Stimulated activated CD8-positive, alpha-beta memory T cell treated with anti-CD3 and anti-CD28 coated beads, Interleukin-2, amount 100 ng/mL, for 1 hour (primary cell): ENCODE data around the gene OR10G2.
"Not testable (repeated sequence)": the region's sequence is repeated elsewhere in the genome, so short reads cannot be mapped to it uniquely, and the experiment has no call there.

Source experiments
- DNase-seq, 2 donors: peaks; one replicate each; pipeline ENCODE4 v3.0.0-alpha.2; 2020; ENCODE audit warnings: low read depth in 2 of 2

The OR10G2 gene, protein sequence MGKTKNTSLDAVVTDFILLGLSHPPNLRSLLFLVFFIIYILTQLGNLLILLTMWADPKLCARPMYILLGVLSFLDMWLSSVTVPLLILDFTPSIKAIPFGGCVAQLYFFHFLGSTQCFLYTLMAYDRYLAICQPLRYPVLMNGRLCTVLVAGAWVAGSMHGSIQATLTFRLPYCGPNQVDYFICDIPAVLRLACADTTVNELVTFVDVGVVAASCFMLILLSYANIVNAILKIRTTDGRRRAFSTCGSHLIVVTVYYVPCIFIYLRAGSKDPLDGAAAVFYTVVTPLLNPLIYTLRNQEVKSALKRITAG

DNA sequence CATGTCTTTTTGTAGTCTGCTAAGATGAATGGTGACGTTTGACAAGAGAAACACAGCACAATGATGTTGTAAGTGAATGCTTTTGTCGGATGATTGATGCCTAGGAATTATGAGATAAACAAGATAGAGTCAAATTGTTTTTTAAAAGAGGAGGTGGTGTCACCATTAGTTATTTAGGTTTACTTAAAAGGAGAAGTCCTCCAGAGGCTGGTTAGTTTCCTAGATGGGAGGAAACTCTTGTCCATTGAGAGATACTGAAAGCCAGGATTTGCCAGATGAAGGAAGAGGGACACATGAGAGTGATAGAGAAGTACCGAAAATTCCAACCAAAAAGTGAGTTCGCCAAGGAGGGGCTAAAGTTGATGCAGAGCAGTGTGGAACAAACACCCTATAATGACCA is at the start of gene OR10G2:
Gene OR10G2 (minus strand): TSS at position 101 of the 400 bp plus-strand sequence. CDS start 98 bp downstream, at position 3.
- DNase-seq: no peak

DNA sequence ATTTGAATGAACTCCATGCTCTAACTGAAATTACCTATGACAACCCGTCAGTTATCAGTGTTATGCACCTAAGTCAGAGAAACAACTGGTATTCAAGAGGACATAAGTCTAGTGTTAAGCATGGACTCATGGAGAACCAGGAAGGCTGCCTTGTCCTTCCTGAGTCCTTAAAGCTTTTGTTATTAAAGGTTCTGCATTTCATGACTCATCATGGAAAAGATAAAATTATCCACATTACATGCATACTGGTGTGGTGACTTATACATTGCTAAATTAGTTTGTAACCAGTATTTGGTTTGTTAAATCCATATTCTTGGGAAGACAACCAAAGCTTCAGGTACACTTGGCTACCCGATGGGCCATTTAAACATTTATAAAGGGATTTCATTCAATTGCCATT is 45.3 kb upstream of the OR10G2 start:
- DNase-seq: no peak

- DNase-seq: no peak
These were observed 40.8 kb upstream of the OR10G2 start for GRCh38 chr14:21675566-21675965.

DNA sequence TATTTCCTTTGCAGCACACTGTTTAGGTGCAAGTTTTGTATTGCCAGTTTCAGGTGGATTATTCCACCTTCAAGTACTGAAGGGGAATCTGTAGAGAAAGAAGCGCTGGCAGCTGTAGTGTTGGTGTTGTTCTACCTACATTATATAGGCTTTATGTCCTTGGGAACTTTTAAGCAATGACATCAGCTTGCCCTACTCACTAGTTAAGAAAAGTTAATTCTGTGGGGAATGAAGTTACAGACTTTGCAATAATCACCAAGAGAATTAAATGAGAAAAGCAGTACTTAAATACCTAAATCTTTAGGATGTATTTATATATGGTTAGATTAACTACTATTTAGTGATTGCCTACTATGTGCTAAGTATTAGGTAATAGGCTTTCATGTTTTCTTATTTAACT is 39.0 kb upstream of the OR10G2 start, which contains the start of gene OR4E1:
Gene OR4E1 (minus strand): TSS at position 101 of the 400 bp plus-strand sequence. CDS start 2,883 bp downstream, outside the sequence.
- DNase-seq: no peak

GRCh38 chr14:21672116-21672515 is 37.4 kb upstream of the OR10G2 start:
- no peak for DNase-seq

GRCh38 chr14:21671371-21671770 is 36.6 kb upstream of the OR10G2 start:
- DNase-seq: no peak

DNA sequence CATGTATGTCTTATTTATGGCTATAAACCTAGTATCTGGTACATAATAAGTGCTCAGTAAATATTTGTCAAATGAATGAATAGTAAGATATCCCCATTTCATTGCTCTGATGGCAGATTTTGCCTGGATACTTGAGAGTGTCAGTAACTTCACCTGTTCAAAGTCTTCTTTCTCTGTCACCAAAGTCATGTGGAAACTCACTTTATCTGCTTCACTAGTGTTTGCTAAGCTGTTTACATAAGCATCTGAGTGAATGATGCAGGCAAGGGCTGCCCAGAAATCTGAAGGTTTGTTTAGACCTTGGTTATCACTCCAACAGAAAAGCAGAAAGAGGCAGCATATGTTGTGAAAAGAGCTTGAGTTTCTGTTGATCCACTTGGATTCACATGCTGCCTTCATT is 34.5 kb upstream of the OR10G2 start:
- no peak for DNase-seq

GRCh38 chr14:21668377-21668776 is 33.6 kb upstream of the OR10G2 start:
- no peak for DNase-seq

GRCh38 chr14:21656980-21657379 is 22.2 kb upstream of the OR10G2 start:
- DNase-seq: no peak

- DNase-seq: no peak
These were observed 19.5 kb upstream of the OR10G2 start for GRCh38 chr14:21654215-21654614.

- DNase-seq: no peak
These were observed 18.7 kb upstream of the OR10G2 start, which contains the start of gene OR4E2 for GRCh38 chr14:21653331-21653885. OR4E2 (plus strand) TSS chr14:21653835; CDS start chr14:21665083, 11,248 bp downstream.

DNA sequence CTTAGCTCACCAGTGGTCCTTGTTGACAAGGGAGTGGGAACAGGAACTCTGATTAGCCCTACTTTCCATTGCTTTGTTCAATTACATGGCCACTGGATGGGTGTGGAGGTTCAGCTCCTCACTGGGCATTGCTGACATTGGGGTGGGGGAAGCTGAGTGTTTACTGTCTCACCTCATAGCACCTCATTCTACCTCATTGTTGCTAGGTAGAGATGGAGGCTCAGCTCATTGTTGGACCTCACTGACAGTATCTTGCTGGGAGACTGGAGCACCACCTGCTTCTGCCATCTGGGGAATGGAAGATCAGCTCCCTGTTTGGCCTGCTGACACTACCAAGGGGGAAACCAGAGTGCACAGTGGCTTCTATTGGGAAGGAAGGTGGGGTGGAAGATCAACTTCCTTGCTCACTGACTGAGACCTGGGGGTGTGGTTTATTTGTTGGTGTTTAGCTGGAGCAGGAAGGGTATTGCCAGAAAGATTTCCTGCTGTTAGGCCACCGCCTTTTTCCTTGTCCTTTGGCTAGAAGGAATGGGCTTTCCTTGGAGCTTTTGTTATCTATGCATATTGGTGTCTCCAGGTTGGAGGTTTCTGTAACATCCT is 17.6 kb upstream of the OR10G2 start:
- no peak for DNase-seq

GRCh38 chr14:21647380-21647779 is 12.6 kb upstream of the OR10G2 start:
- DNase-seq: no peak

GRCh38 chr14:21643407-21643806 is 8.7 kb upstream of the OR10G2 start:
- DNase-seq: no peak

DNA sequence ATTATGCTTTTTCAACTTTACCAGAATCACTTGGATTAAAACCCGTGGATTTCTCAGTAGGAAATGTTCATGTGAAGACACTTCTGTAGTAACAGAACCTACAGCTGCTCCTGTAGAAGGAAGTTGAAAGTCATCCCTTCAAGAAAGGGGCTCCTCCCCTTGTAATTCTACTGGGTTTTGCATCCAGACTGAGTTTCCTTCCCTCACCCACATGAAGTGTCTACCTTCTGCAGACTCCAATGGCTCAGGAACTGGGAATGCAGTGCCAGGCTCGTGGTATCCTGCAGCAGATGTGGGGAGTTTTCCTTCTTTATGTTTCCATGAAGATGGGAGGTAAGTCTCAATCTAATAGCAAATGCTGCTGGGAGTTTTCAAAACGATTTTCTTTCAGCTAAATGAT is 7.9 kb upstream of the OR10G2 start:
- DNase-seq: no peak

DNA sequence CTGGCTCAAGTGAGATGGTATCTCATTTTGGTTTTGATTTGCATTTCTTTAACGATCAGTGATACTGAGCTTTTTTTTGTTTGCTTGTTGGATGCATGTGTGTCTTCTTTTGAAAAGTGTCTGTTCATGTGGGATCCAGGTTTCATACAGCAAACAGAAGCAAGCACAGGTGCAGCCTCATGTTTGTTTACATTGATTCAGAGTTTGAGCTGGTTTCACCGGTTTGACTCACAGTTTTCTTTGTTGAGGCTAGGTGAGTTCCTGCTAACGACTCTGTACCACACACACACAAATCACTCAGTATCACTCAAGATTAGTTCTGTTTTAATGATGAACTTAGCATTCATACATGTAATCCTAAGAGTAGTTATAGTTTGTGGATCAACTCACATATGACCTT is 3.7 kb downstream of the OR10G2 start:
- no peak for DNase-seq

- not testable (repeated sequence) for DNase-seq
These were observed 4.2 kb downstream of the OR10G2 start for GRCh38 chr14:21630503-21630902.

DNA sequence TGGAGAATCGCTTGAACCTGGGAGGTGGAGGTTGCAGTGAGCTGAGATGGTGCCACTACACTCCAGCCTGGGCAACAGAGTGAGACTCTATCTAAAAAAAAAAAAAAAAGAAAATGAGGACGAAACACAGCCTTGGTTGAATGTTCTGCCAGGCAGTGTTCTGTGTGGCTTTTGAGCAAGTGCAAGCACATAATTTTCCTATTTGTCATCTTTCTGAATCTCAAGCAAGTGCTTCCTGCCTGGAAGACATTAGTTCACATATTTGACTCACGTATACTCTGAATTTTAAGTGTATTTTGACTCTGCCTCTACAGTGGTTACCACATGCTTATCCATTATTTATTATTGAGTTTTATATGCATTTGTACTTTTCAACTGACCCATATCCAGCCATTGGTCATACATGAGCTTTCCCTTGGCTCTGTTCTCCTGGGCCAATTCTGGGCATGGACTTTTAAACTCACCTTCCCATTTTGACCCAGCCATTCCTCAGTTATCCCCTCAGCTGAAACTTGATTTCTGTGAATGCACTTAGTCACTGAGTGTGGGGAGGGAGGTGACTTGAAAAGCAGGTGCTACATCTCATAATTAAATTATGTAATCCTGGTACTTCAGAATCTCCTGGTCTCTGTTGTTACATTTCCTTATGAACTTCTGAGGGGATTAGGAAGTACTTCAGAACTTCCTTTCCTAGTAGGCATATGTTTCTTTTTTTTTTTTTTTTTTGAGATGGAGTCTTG is 8.1 kb downstream of the OR10G2 start:
- DNase-seq: no peak

- DNase-seq: no peak
These were observed 17.1 kb downstream of the OR10G2 start for GRCh38 chr14:21617614-21618013.

GRCh38 chr14:21614240-21614639 is 20.5 kb downstream of the OR10G2 start:
- DNase-seq: no peak

DNA sequence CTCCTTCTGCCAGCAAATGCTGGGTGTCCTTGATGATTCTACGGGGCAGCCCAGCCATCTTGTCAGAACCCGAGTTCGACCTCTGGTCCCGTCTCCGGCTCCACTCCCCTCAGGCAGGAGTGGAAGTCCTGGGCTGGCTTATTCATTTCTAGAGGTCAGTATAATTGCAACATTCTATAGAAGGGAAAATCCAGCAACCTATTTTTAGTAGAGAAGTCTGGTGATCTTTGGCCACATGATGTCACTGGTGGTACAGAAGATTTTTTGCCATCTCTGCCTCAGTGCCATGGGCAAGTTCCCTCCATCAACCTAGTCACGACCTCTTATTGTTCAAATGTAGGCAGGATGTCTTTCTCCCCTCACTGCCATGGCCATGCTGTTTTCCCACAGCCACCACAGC is 22.4 kb downstream of the OR10G2 start:
- DNase-seq: no peak

- not testable (repeated sequence) for DNase-seq
These were observed 32.6 kb downstream of the OR10G2 start for GRCh38 chr14:21602181-21602580.
